ENCODE results near the gene RYR2. TPM values are rescaled to one million over a fixed set of nuclear protein-coding genes. Genes with fewer than 3 reads are reported as not detected.

The RYR2 gene
- total and polyA plus RNA-seq, 2 of the 8 experiments (the other 6 are each of a cell fraction or from before 2014, with no cell fraction given): 1.3 to 4.4 TPM

- H3K79me2 ChIP-seq (ENCODE audit: control insufficient read depth in 1 of 2, insufficient read depth in 2 of 2, low read length in 2 of 2): no peaks in the 10 kb centered on the region
- H4K5ac ChIP-seq (ENCODE audit: insufficient read length, low read depth, low read length): no peak overlapping the region
- H2BK20ac ChIP-seq (ENCODE audit: low read length): no peak overlapping the region
- no peak overlapping the region for H4K91ac ChIP-seq (replicated peaks; ENCODE audit: insufficient read length, low read length)
- H3K27me3 ChIP-seq (replicated peaks in 1 of 4; ENCODE audit: control insufficient read depth in 3 of 4, extremely low read depth in 1 of 4, insufficient read depth in 3 of 4, low read length in 3 of 4): no peaks in the 10 kb centered on the region
- H2AFZ ChIP-seq (ENCODE audit: low read length): no peak overlapping the region
- H2BK12ac ChIP-seq (ENCODE audit: low read depth, low read length): no peak overlapping the region
- H3K56ac ChIP-seq (replicated peaks; ENCODE audit: insufficient read length, low read depth, low read length): no peak overlapping the region
- no peak for FAIRE-seq
- 100% methylated on average over 1 of the region's 1 CpG; no CpG with 5 or more reads in 1 of the 2 experiments for WGBS, 2 experiments (ENCODE audit: extremely low coverage in 1 of 2, insufficient coverage in 1 of 2, insufficient read length in 1 of 2, insufficient replicate concordance in 2 of 2, low coverage in 1 of 2, low lambda C conversion rate in 2 of 2, missing lambda C conversion rate in 1 of 2)
- no peak overlapping the region for H3K9ac ChIP-seq (replicated peaks in 1 of 4; ENCODE audit: extremely low read depth in 1 of 4, low read depth in 3 of 4, low read length in 3 of 4)
- no peaks in the 10 kb centered on the region for H4K20me1 ChIP-seq (replicated peaks in 1 of 2; ENCODE audit: control insufficient read depth in 1 of 2, insufficient read depth in 2 of 2, low read length in 2 of 2)
- H3K14ac ChIP-seq (ENCODE audit: insufficient read length): no peak overlapping the region
- no peak overlapping the region for H2BK15ac ChIP-seq (ENCODE audit: low read length)
- no peak overlapping the region for H3K23ac ChIP-seq (ENCODE audit: insufficient read length)
- no peak overlapping the region for H3K18ac ChIP-seq (ENCODE audit: extremely low read depth, low read length)
- H3K79me1 ChIP-seq (ENCODE audit: low read depth, low read length): no peaks in the 10 kb centered on the region
- no peaks in the 10 kb centered on the region for H3K4me1 ChIP-seq (replicated peaks in 1 of 4; ENCODE audit: control insufficient read depth in 3 of 4, insufficient read depth in 4 of 4, low read length in 3 of 4)
- no peak overlapping the region for H2BK120ac ChIP-seq (replicated peaks; ENCODE audit: low read depth, low read length)
- H3K23me2 ChIP-seq (ENCODE audit: low read depth, low read length): no peaks in the 10 kb centered on the region
- ChIA-PET CTCF (ENCODE audit: partially characterized antibody) (interaction anchor here (1.0 to 1.6 kb wide), 4 partner anchors 9 to 52 kb away, joined by 3 read pairs; no protein-coding TSS in a partner anchor), POLR2A (ENCODE audit: partially characterized antibody) (no interaction called here)
- DNase-seq (ENCODE audit: low read depth in 1 of 2, low spot score in 2 of 2): no peak
- no peak overlapping the region for H3K4me3 ChIP-seq (ENCODE audit: extremely low read depth in 1 of 4, insufficient read depth in 2 of 4, low read depth in 3 of 4, low read length in 4 of 4)
- no peak overlapping the region for H3K4me2 ChIP-seq (ENCODE audit: insufficient read depth in 1 of 2, low read depth in 2 of 2, low read length in 2 of 2)
- H2AK5ac ChIP-seq (ENCODE audit: low read depth, low read length): no peak overlapping the region
- no peak overlapping the region for H3K4ac ChIP-seq (replicated peaks; ENCODE audit: insufficient read length, low read depth, low read length)
- H4K8ac ChIP-seq (ENCODE audit: extremely low read depth, insufficient read depth, low read length): no peak overlapping the region
- H3K27ac ChIP-seq (ENCODE audit: low read depth, low read length): no peak overlapping the region
- H3K9me3 ChIP-seq (ENCODE audit: insufficient read depth in 2 of 2, low read depth in 1 of 2, low read length in 1 of 2): no peaks in the 10 kb centered on the region
- no peak overlapping the region for H2BK5ac ChIP-seq (ENCODE audit: low read depth, low read length)
- H3K36me3 ChIP-seq (ENCODE audit: control insufficient read depth in 2 of 4, insufficient read depth in 4 of 4, low read length in 3 of 4): no peaks in the 10 kb centered on the region
- no peak for TF ChIP-seq KDM4A (IDR thresholded peaks at IDR 0.05; ENCODE audit: low read depth, low read length, severe bottlenecking)
- no peak for TF ChIP-seq KDM5A (IDR thresholded peaks at IDR 0.05; ENCODE audit: low read length)
- no peak for TF ChIP-seq MAX (IDR thresholded peaks at IDR 0.05)
- no peak for TF ChIP-seq POLR2A (IDR thresholded peaks at IDR 0.05; ENCODE audit: control extremely low read depth in 1 of 2, low read depth in 2 of 2, low read length in 2 of 2)
- TF ChIP-seq MAFK (IDR thresholded peaks at IDR 0.05; ENCODE audit: low read depth, low read length): no peak
- TF ChIP-seq CTCF (IDR thresholded peaks at IDR 0.05; ENCODE audit: control extremely low read depth in 1 of 3, insufficient read depth in 1 of 3, low read depth in 1 of 3, low read length in 3 of 3): no peak
- no peak for TF ChIP-seq BCL11A (IDR thresholded peaks at IDR 0.05; ENCODE audit: low read depth in 2 of 2, low read length in 2 of 2)
- TF ChIP-seq EGR1 (IDR thresholded peaks at IDR 0.05; ENCODE audit: borderline replicate concordance, low read depth, low read length): no peak
- no peak for TF ChIP-seq ZNF274 (IDR thresholded peaks at IDR 0.05; ENCODE audit: borderline replicate concordance, extremely low read depth, low read length)
- TF ChIP-seq TBP (IDR thresholded peaks at IDR 0.05; ENCODE audit: low read depth, low read length): no peak
- no peak for TF ChIP-seq SUZ12 (IDR thresholded peaks at IDR 0.05; ENCODE audit: low read length)
- no peak for TF ChIP-seq SRF (IDR thresholded peaks at IDR 0.05; ENCODE audit: low read depth, low read length)
- TF ChIP-seq GTF2F1 (IDR thresholded peaks at IDR 0.05; ENCODE audit: borderline replicate concordance, low read depth, low read length): no peak
Measured at GRCh38 chr1:237713916-237714315, 671.9 kb downstream of the RYR2 start.
